Measurements from ENCODE around the gene MFSD6.
"Not testable (repeated sequence)": the region's sequence is repeated elsewhere in the genome, so short reads cannot be mapped to it uniquely, and the experiment has no call there.

- not testable (repeated sequence) for TF ChIP-seq CTCF, POLR2A (IDR thresholded peaks at IDR 0.05)
These were observed 86.6 kb downstream of the MFSD6 start for GRCh38 chr2:190494600-190495227.
